GM23248 (cell line): Measurements from ENCODE around the gene HBP1. TPM values are rescaled to one million over a fixed set of nuclear protein-coding genes. Genes with fewer than 3 reads are reported as not detected.
"Not testable (repeated sequence)": the region's sequence is repeated elsewhere in the genome, so short reads cannot be mapped to it uniquely, and the experiment has no call there.

Experiments
- DNase-seq: peaks from one replicate; pipeline ENCODE4 v3.0.0-alpha.2; 2015
- H2AFZ ChIP-seq: fragments of 200-600 bp; sonication (generic); 2 replicates; pipeline ENCODE4 v1.6.1; 2016; ENCODE audit warnings: antibody characterized with exemption
- H3F3A ChIP-seq: fragments of 200-600 bp; sonication (generic); 2 replicates; pipeline ENCODE4 v1.6.1; 2016; ENCODE audit warnings: mild to moderate bottlenecking, antibody characterized with exemption, mixed run types; ENCODE audit not compliant: insufficient read depth
- H3K27ac ChIP-seq: fragments of 200-600 bp; sonication (generic); 2 replicates; pipeline ENCODE4 v1.5.1; 2016; ENCODE audit warnings: mild to moderate bottlenecking
- H3K27me3 ChIP-seq: fragments of 200-600 bp; sonication (generic); replicated peaks from 2 replicates; pipeline ENCODE4 v1.6.1; 2016; ENCODE audit warnings: mild to moderate bottlenecking; ENCODE audit not compliant: insufficient read depth
- H3K36me3 ChIP-seq: fragments of 200-600 bp; sonication (generic); 2 replicates; pipeline ENCODE4 v1.6.1; 2016; ENCODE audit warnings: low read depth, mild to moderate bottlenecking
- H3K4me1 ChIP-seq: fragments of 200-600 bp; sonication (generic); 2 replicates; pipeline ENCODE4 v1.6.1; 2016; ENCODE audit warnings: mild to moderate bottlenecking; ENCODE audit not compliant: insufficient read depth
- H3K4me2 ChIP-seq: fragments of 200-600 bp; sonication (generic); one replicate; pipeline ENCODE4 v1.6.1; 2016; ENCODE audit warnings: mild to moderate bottlenecking; ENCODE audit not compliant: unreplicated experiment
- H3K4me3 ChIP-seq: fragments of 200-600 bp; sonication (generic); 2 replicates; pipeline ENCODE4 v1.5.1; 2016; ENCODE audit warnings: mild to moderate bottlenecking
- H3K79me2 ChIP-seq: fragments of 200-600 bp; sonication (generic); 2 replicates; pipeline ENCODE4 v1.6.1; 2016; ENCODE audit warnings: mild to moderate bottlenecking; ENCODE audit not compliant: insufficient read depth
- H3K9ac ChIP-seq: fragments of 200-600 bp; sonication (generic); 2 replicates; pipeline ENCODE4 v1.6.1; 2016; ENCODE audit warnings: mild to moderate bottlenecking
- H3K9me2 ChIP-seq: fragments of 200-600 bp; sonication (generic); 2 replicates; pipeline ENCODE4 v1.6.1; 2016; ENCODE audit warnings: mixed run types, mild to moderate bottlenecking, moderate library complexity; ENCODE audit not compliant: insufficient read depth
- H3K9me3 ChIP-seq: fragments of 200-600 bp; sonication (generic); one replicate; pipeline ENCODE4 v1.6.1; 2017; ENCODE audit warnings: low read depth
- H4K20me1 ChIP-seq: fragments of 200-600 bp; sonication (generic); 2 replicates; pipeline ENCODE4 v1.6.0; 2016; ENCODE audit not compliant: insufficient read depth
- EZH2 ChIP-seq: fragments of 200-600 bp; sonication (generic); IDR thresholded peaks from 2 replicates; pipeline ENCODE4 v1.6.1; 2018; ENCODE audit warnings: antibody characterized with exemption, mild to moderate bottlenecking; ENCODE audit not compliant: insufficient read depth, poor library complexity, severe bottlenecking
- EZH2phosphoT487 ChIP-seq: fragments of 200-600 bp; sonication (generic); IDR thresholded peaks from 2 replicates; pipeline ENCODE4 v1.6.1; 2018; ENCODE audit warnings: antibody characterized with exemption, moderate library complexity, mild to moderate bottlenecking, low read depth; ENCODE audit not compliant: insufficient read depth
- WGBS, 2 experiments: methylation state at CpG; one replicate each; pipeline ENCODE4 v1.1.6; 2015 to 2017; ENCODE audit warnings: low lambda C conversion rate in 2 of 2, low coverage in 1 of 2; ENCODE audit errors: missing lambda C conversion rate in 2 of 2; 5-methylcytosine and 5-hydroxymethylcytosine counted together
- in situ Hi-C: fragments of 300-500 bp; cut with MboI; formaldehyde crosslinking; loops from 2 replicates; pipeline ENCODE4 v1.15.0; 2020
- polyA plus RNA-seq: library from polyadenylated mRNA; unstranded; fragments of >200 nt; fragmentation: Nextera tagmentation; extraction: Ambion mirVana; gene quantifications from 2 replicates; pipeline ENCODE4 v1.2.1, GENCODE V29; 2016
- total RNA-seq: library from RNA; depleted of rRNA; stranded (reverse); fragments of >200 nt; shearing (Covaris generic); gene quantifications from 2 replicates; pipeline ENCODE4 v1.2.3, GENCODE V29; 2014

The HBP1 gene
- total and polyA plus RNA-seq, 2 experiments from 2014 or later: 75.6 to 87.5 TPM

GRCh38 chr7:107133396-107133795, 35.4 kb upstream of the HBP1 start:
- in situ Hi-C loops: no loop called here

GRCh38 chr7:107138696-107139420, 29.9 kb upstream of the HBP1 start:
- H3K9me3 ChIP-seq: no peaks in the 10 kb centered on the region
- no peaks in the 10 kb centered on the region for H3K79me2 ChIP-seq
- H2AFZ ChIP-seq: no peak overlapping the region
- H3K9me2 ChIP-seq: no peaks in the 10 kb centered on the region
- no peak overlapping the region for H3K27ac ChIP-seq
- no peaks in the 10 kb centered on the region for H3K27me3 ChIP-seq
- WGBS, 2 experiments: 89 to 91% methylated on average over 7 of the region's 7 CpGs
- H3K4me1 ChIP-seq: no peaks in the 10 kb centered on the region
- H3K9ac ChIP-seq: no peak overlapping the region
- no peak overlapping the region for H3K4me3 ChIP-seq
- H3K4me2 ChIP-seq: no peak overlapping the region
- H3F3A ChIP-seq: no peaks in the 10 kb centered on the region
- H3K36me3 ChIP-seq: no peaks in the 10 kb centered on the region
- no peak for DNase-seq
- in situ Hi-C loops: no loop called here
- no peaks in the 10 kb centered on the region for H4K20me1 ChIP-seq
- TF ChIP-seq EZH2: no peak
- no peak for TF ChIP-seq EZH2phosphoT487

More at GRCh38 chr7:107133396-107133795, 35.4 kb upstream of the HBP1 start:
- H3K79me2 ChIP-seq: no peaks in the 10 kb centered on the region
- no peak for TF ChIP-seq EZH2
- no peak for TF ChIP-seq EZH2phosphoT487
- H3F3A ChIP-seq: no peaks in the 10 kb centered on the region
- H3K36me3 ChIP-seq: no peaks in the 10 kb centered on the region
- H3K4me3 ChIP-seq: no peak overlapping the region
- H3K27me3 ChIP-seq: no peaks in the 10 kb centered on the region
- no peaks in the 10 kb centered on the region for H3K9me3 ChIP-seq
- no peak overlapping the region for H3K27ac ChIP-seq
- no peak for DNase-seq
- H3K9ac ChIP-seq: no peak overlapping the region
- H4K20me1 ChIP-seq: no peaks in the 10 kb centered on the region
- 69 to 70% methylated on average over 2 of the region's 2 CpGs for WGBS, 2 experiments
- H3K4me1 ChIP-seq: no peaks in the 10 kb centered on the region
- H3K9me2 ChIP-seq: no peaks in the 10 kb centered on the region
- no peak overlapping the region for H3K4me2 ChIP-seq
- no peak overlapping the region for H2AFZ ChIP-seq

GRCh38 chr7:107143875-107144274, 24.9 kb upstream of the HBP1 start:
- not testable (repeated sequence) for DNase-seq, H3K4me1 ChIP-seq, H2AFZ ChIP-seq, H3K79me2 ChIP-seq, H3F3A ChIP-seq, H3K4me3 ChIP-seq, H3K9me3 ChIP-seq, H3K36me3 ChIP-seq, H4K20me1 ChIP-seq, H3K9me2 ChIP-seq, H3K27ac ChIP-seq, H3K27me3 ChIP-seq, H3K4me2 ChIP-seq, H3K9ac ChIP-seq
- in situ Hi-C loops: loop anchor here (10.0 kb wide), 1 partner anchor 349 kb away; no protein-coding TSS in a partner anchor
- 81 to 85% methylated on average over 5 of the region's 5 CpGs for WGBS, 2 experiments

- Histone ChIP-seq H3K9me3 (no peaks in the 10 kb centered on the region), H3F3A (peaks cover 7% of the 10 kb centered on the region; the same call in 1 of the 2 replicates), H3K79me2 (no peaks in the 10 kb centered on the region), H3K4me1 (peaks cover 8% of the 10 kb centered on the region), H3K9ac (no peak overlapping the region), H3K4me2 (no peak overlapping the region), H3K27me3 (no peaks in the 10 kb centered on the region), H3K27ac (no peak overlapping the region), H3K4me3 (no peak overlapping the region), H4K20me1 (no peaks in the 10 kb centered on the region), H3K36me3 (no peaks in the 10 kb centered on the region), H3K9me2 (no peaks in the 10 kb centered on the region), H2AFZ (no peak overlapping the region)
- DNase-seq: no peak
- WGBS, 2 experiments: 94% methylated on average over 4 of the region's 4 CpGs
- TF ChIP-seq EZH2phosphoT487: no peak
- no peak for TF ChIP-seq EZH2
- in situ Hi-C loops: loop anchor here (5.0 to 10.0 kb wide), 2 partner anchors 198 to 350 kb away; no protein-coding TSS in a partner anchor
Observed at GRCh38 chr7:107145067-107145838, 23.6 kb upstream of the HBP1 start.
